ENCODE measurements around the gene R3HDM2.
A peak's percentile ranks its signal among the peaks of the same experiment; 100 is the strongest.

Gene R3HDM2

GRCh38 chr12:57237932-57238853 is 192.7 kb downstream of the R3HDM2 start:
- DNase-seq = peak; percentile 53

- no peak for DNase-seq
Observed at GRCh38 chr12:57237596-57237931, 193.3 kb downstream of the R3HDM2 start.

GRCh38 chr12:57236925-57237595 is 193.8 kb downstream of the R3HDM2 start:
- DNase-seq = no peak

GRCh38 chr12:57236201-57236924 is 194.5 kb downstream of the R3HDM2 start:
- DNase-seq = no peak

- no peak for DNase-seq
Observed at GRCh38 chr12:57235728-57236131, 195.1 kb downstream of the R3HDM2 start.

- DNase-seq = no peak
Observed at GRCh38 chr12:57235017-57235727, 195.7 kb downstream of the R3HDM2 start.

- no peak for DNase-seq
Observed at GRCh38 chr12:57234571-57235016, 196.2 kb downstream of the R3HDM2 start.

GRCh38 chr12:57234233-57234570 is 196.6 kb downstream of the R3HDM2 start:
- no peak for DNase-seq

- no peak for DNase-seq
Observed at GRCh38 chr12:57233357-57234232, 197.2 kb downstream of the R3HDM2 start.

GRCh38 chr12:57232156-57232756 is 198.6 kb downstream of the R3HDM2 start:
- DNase-seq = no peak

GRCh38 chr12:57231276-57232021 is 199.4 kb downstream of the R3HDM2 start:
- DNase-seq = no peak

- no peak for DNase-seq
Observed at GRCh38 chr12:57230381-57231155, 200.3 kb downstream of the R3HDM2 start.

- DNase-seq = peak; percentile 82
Observed at GRCh38 chr12:57229634-57230380, 201.0 kb downstream of the R3HDM2 start, which contains the start of gene SHMT2. TSS of gene SHMT2 (plus strand) at chr12:57229711. CDS start at chr12:57229779, 68 bp downstream.

GRCh38 chr12:57229046-57229633 is 201.7 kb downstream of the R3HDM2 start:
- no peak for DNase-seq

GRCh38 chr12:57227315-57228115 is 203.3 kb downstream of the R3HDM2 start:
- no peak for DNase-seq

GRCh38 chr12:57226588-57227314 is 204.1 kb downstream of the R3HDM2 start:
- DNase-seq = peak; percentile 28

- no peak for DNase-seq
Observed at GRCh38 chr12:57225680-57226210, 205.1 kb downstream of the R3HDM2 start.
